Osteoblast (primary cell): ENCODE results near the gene OR6A2. TPM values are rescaled to one million over a fixed set of nuclear protein-coding genes. Genes with fewer than 3 reads are reported as not detected.
"Not testable (repeated sequence)": the region's sequence is repeated elsewhere in the genome, so short reads cannot be mapped to it uniquely, and the experiment has no call there.

Experiments used
- DNase-seq: peaks from one replicate; pipeline ENCODE4 v3.0.0; 2011; ENCODE audit warnings: low spot score, mixed read lengths; ENCODE audit not compliant: insufficient read length; ENCODE audit errors: missing footprints
- H2AFZ ChIP-seq: 2 replicates; pipeline ENCODE4 v1.6.0; 2011; ENCODE audit warnings: mild to moderate bottlenecking, low read length
- H3K27ac ChIP-seq: 2 replicates; pipeline ENCODE4 v1.5.1; 2011; ENCODE audit warnings: mild to moderate bottlenecking, low read depth, low read length, moderate library complexity
- H3K27me3 ChIP-seq: 2 replicates; pipeline ENCODE4 v1.6.0; 2012; ENCODE audit warnings: mild to moderate bottlenecking, control low read depth, inconsistent platforms, low read length, moderate library complexity; ENCODE audit not compliant: insufficient read depth
- H3K36me3 ChIP-seq: 2 replicates; pipeline ENCODE4 v1.5.1; 2011; ENCODE audit warnings: mild to moderate bottlenecking, low read length, control low read depth, moderate library complexity; ENCODE audit not compliant: insufficient read depth
- H3K4me1 ChIP-seq: 2 replicates; pipeline ENCODE4 v1.5.1; 2011; ENCODE audit warnings: mild to moderate bottlenecking, low read length, control low read depth, moderate library complexity; ENCODE audit not compliant: insufficient read depth
- H3K4me2 ChIP-seq: 2 replicates; pipeline ENCODE4 v1.6.0; 2011; ENCODE audit warnings: mild to moderate bottlenecking, low read length; ENCODE audit not compliant: insufficient read depth
- H3K4me3 ChIP-seq: fragments of 200-600 bp; sonication (generic); 3 replicates; pipeline ENCODE4 v1.5.1; 2012; ENCODE audit warnings: mild to moderate bottlenecking, low read length, inconsistent platforms; ENCODE audit not compliant: insufficient read depth
- H3K79me2 ChIP-seq: 2 replicates; pipeline ENCODE4 v1.6.0; 2012; ENCODE audit warnings: mild to moderate bottlenecking, low read length, control low read depth, inconsistent platforms; ENCODE audit not compliant: insufficient read depth
- H3K9me3 ChIP-seq: 2 replicates; pipeline ENCODE4 v1.5.1; 2011; ENCODE audit warnings: low read depth, low read length, control low read depth
- H4K20me1 ChIP-seq: 2 replicates; pipeline ENCODE4 v1.6.0; 2012; ENCODE audit warnings: mild to moderate bottlenecking, low read length, control low read depth; ENCODE audit not compliant: insufficient read depth
- total RNA-seq: library from RNA; depleted of rRNA; stranded (reverse); fragments of >200 nt; gene quantifications from 2 replicates; pipeline ENCODE4 v1.2.3, GENCODE V29; 2012
- TF ChIP-seq, protein P1 (sequence below): IDR thresholded peaks from 2 replicates; pipeline ENCODE4 v1.5.1; 2011; ENCODE audit warnings: mild to moderate bottlenecking, low read depth, low read length, moderate library complexity; ENCODE audit errors: extremely low read depth

Gene OR6A2
- total RNA-seq, 1 donor: 0.36 TPM

DNA sequence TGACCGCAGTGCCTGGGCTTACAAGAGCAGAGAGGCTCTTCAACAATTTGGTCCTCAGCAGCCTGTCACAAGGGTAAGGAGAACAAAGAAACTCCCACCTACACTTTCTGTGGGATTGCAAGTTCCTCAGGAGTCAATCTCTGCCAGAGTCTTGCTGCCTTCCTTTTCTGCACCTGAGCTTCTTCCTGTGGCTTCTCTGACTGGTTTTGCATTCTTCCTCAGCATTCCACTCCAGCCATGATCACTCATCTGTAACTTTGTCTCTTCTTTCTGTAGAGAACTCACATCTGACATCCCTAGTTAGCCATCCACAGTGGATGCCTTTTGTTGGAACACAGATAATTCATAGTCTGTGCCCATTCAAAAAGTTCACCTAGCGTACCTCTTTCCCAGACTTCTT, 14.2 kb upstream of the OR6A2 start:
- Histone ChIP-seq H3K27me3 (no peaks in the 10 kb centered on the region), H3K79me2 (no peaks in the 10 kb centered on the region), H3K9me3 (no peaks in the 10 kb centered on the region), H3K4me2 (no peak overlapping the region), H3K27ac (no peak overlapping the region), H3K4me1 (no peaks in the 10 kb centered on the region), H3K4me3 (no peak overlapping the region), H3K36me3 (no peaks in the 10 kb centered on the region), H2AFZ (no peak overlapping the region), H4K20me1 (no peaks in the 10 kb centered on the region)
- TF ChIP-seq, protein P1, sequence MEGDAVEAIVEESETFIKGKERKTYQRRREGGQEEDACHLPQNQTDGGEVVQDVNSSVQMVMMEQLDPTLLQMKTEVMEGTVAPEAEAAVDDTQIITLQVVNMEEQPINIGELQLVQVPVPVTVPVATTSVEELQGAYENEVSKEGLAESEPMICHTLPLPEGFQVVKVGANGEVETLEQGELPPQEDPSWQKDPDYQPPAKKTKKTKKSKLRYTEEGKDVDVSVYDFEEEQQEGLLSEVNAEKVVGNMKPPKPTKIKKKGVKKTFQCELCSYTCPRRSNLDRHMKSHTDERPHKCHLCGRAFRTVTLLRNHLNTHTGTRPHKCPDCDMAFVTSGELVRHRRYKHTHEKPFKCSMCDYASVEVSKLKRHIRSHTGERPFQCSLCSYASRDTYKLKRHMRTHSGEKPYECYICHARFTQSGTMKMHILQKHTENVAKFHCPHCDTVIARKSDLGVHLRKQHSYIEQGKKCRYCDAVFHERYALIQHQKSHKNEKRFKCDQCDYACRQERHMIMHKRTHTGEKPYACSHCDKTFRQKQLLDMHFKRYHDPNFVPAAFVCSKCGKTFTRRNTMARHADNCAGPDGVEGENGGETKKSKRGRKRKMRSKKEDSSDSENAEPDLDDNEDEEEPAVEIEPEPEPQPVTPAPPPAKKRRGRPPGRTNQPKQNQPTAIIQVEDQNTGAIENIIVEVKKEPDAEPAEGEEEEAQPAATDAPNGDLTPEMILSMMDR: no peak
- peak; percentile 34 for DNase-seq

DNA sequence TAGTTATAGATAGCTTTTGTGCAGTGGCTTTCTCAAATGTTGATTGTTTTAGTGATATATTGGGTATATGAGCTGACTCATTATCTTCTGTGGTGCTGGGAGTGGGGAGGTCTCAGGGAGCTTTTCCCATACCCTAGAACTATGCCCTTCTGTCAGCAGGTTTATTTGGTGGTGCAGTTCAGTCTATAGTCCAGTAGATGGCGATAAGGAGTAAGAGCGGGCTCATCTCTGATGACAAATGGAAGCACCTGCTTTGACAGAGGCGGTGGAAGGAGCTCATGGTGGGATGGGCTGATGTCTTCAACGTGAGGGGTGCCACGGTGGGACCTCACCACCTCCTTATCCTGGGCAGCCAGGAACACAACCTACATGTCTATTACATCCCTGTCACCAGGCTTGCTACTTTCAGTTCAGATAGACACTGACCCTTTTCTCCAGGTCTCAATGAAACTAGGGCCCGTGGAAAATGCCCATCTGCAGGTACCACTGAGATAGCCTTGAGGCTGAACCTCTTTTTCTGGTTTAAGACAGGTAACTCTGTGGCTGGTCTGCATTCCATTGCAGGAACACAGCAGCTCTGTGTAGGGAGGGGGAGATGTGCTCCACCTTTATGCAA, 13.0 kb upstream of the OR6A2 start:
- Histone ChIP-seq H3K4me3 (no peak overlapping the region), H3K27ac (no peak overlapping the region), H4K20me1 (no peaks in the 10 kb centered on the region), H3K27me3 (no peaks in the 10 kb centered on the region), H2AFZ (no peak overlapping the region), H3K36me3 (no peaks in the 10 kb centered on the region), H3K79me2 (no peaks in the 10 kb centered on the region), H3K4me2 (no peak overlapping the region), H3K9me3 (no peaks in the 10 kb centered on the region), H3K4me1 (no peaks in the 10 kb centered on the region)
- TF ChIP-seq, protein P1: peak; percentile 91
- peak; percentile 68 for DNase-seq

DNA sequence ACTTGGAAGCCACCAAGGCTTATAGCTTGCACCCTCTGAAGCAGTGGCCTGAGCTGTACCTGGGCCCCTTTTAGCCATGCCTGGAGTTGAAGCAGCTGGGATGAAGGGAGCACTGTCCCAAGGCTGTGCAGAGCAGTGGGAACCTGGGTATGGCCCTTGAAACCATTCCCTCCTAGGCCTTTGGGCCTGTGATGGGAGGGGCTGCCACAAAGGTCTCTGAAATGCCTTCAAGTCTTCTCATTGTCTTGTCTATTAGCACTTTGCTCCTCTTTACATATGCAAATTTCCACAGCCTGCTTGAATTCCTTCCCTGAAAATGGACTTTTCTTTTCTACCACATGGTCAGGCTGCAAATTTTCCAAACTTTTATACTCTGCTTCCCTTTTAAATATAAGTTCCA, 1.6 kb upstream of the OR6A2 start:
- not testable (repeated sequence) for H3K36me3 ChIP-seq, H3K27me3 ChIP-seq, DNase-seq, H4K20me1 ChIP-seq, H3K4me1 ChIP-seq, H3K79me2 ChIP-seq, H3K4me2 ChIP-seq, H3K9me3 ChIP-seq, H3K4me3 ChIP-seq, H3K27ac ChIP-seq, H2AFZ ChIP-seq

DNA sequence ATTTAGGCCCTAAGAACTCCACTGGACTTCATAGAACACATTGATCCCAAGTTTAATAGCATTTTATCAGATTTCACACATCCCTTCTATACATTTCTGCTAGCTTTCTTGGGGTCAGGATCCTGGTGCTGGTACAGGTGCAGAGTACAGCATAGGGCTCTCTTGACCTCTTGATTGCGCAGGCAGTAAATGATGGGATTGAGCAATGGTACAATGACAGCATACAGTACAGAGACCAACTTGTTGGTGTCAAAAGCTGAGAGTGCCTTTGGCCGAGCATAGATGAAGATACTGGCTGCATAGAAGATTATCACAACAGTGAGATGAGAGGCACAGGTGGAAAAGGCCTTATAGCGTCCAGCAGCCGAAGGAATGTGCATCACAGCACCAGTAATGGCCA, 4.8 kb downstream of the OR6A2 start:
- H3K27ac ChIP-seq: no peak overlapping the region

More for the DNA sequence above, 4.8 kb downstream of the OR6A2 start:
- Histone ChIP-seq H3K4me1 (no peaks in the 10 kb centered on the region), H3K27me3 (no peaks in the 10 kb centered on the region), H2AFZ (no peak overlapping the region), H3K4me3 (no peak overlapping the region), H3K36me3 (no peaks in the 10 kb centered on the region), H3K4me2 (no peak overlapping the region), H3K79me2 (no peaks in the 10 kb centered on the region), H4K20me1 (no peaks in the 10 kb centered on the region), H3K9me3 (no peaks in the 10 kb centered on the region)
- no peak for DNase-seq
- TF ChIP-seq, protein P1: no peak
